ENCODE data around the gene PRPF39.

PRPF39 gene

GRCh38 chr14:45066667-45067066 is 17.2 kb upstream of the PRPF39 start:
- H3F3A ChIP-seq (ENCODE audit: low read depth), result no peaks in the 10 kb centered on the region
- H2AFZ ChIP-seq (ENCODE audit: low read length), result no peak overlapping the region
- no peak for TF ChIP-seq EZH2phosphoT487 (IDR thresholded peaks at IDR 0.05; ENCODE audit: borderline replicate concordance)
- no peak for TF ChIP-seq CTCF (conservative IDR thresholded peaks at IDR 0.05; ENCODE audit: low read length)
- no peaks in the 10 kb centered on the region for H3K79me2 ChIP-seq (ENCODE audit: insufficient read depth, low read length)
- no peaks in the 10 kb centered on the region for H3K9me2 ChIP-seq (replicated peaks; ENCODE audit: low read depth, low read length)
- no peaks in the 10 kb centered on the region for H4K20me1 ChIP-seq (ENCODE audit: insufficient read depth, low read length, poor library complexity, severe bottlenecking)
- H3K4me3 ChIP-seq (ENCODE audit: low read length, poor library complexity, severe bottlenecking), result no peak overlapping the region
- H3K4me2 ChIP-seq (ENCODE audit: low read depth, low read length, poor library complexity, severe bottlenecking), result no peak overlapping the region
- no peaks in the 10 kb centered on the region for H3K9me3 ChIP-seq (ENCODE audit: insufficient read depth, low read depth, low read length)
- H3K4me1 ChIP-seq (ENCODE audit: insufficient read depth, low read length, poor library complexity, severe bottlenecking), result no peaks in the 10 kb centered on the region
- H3K9ac ChIP-seq (ENCODE audit: low read depth, low read length, poor library complexity, severe bottlenecking), result no peak overlapping the region
- no peaks in the 10 kb centered on the region for H3K36me3 ChIP-seq (ENCODE audit: insufficient read depth, low read length)
- no peaks in the 10 kb centered on the region for H3K27me3 ChIP-seq (ENCODE audit: insufficient read depth, low read length, poor library complexity, severe bottlenecking)

- Histone ChIP-seq H3K9me3 (ENCODE audit: insufficient read depth, low read depth, low read length) (no peaks in the 10 kb centered on the region), H3K4me1 (ENCODE audit: insufficient read depth, low read length, poor library complexity, severe bottlenecking) (no peaks in the 10 kb centered on the region), H3K79me2 (ENCODE audit: insufficient read depth, low read length) (no peaks in the 10 kb centered on the region), H3K9me2 (replicated peaks; ENCODE audit: low read depth, low read length) (no peaks in the 10 kb centered on the region), H3K9ac (ENCODE audit: low read depth, low read length, poor library complexity, severe bottlenecking) (no peak overlapping the region), H3K36me3 (ENCODE audit: insufficient read depth, low read length) (no peaks in the 10 kb centered on the region), H3K4me3 (ENCODE audit: low read length, poor library complexity, severe bottlenecking) (no peak overlapping the region), H3K27me3 (ENCODE audit: insufficient read depth, low read length, poor library complexity, severe bottlenecking) (no peaks in the 10 kb centered on the region), H2AFZ (ENCODE audit: low read length) (no peak overlapping the region), H4K20me1 (ENCODE audit: insufficient read depth, low read length, poor library complexity, severe bottlenecking) (no peaks in the 10 kb centered on the region), H3F3A (ENCODE audit: low read depth) (no peaks in the 10 kb centered on the region), H3K4me2 (ENCODE audit: low read depth, low read length, poor library complexity, severe bottlenecking) (no peak overlapping the region)
- TF ChIP-seq EZH2phosphoT487 (IDR thresholded peaks at IDR 0.05; ENCODE audit: borderline replicate concordance) (no peak), CTCF (conservative IDR thresholded peaks at IDR 0.05; ENCODE audit: low read length) (no peak)
Observed at GRCh38 chr14:45068396-45068795, 15.5 kb upstream of the PRPF39 start.

- H4K20me1 ChIP-seq (ENCODE audit: insufficient read depth, low read length, poor library complexity, severe bottlenecking), result no peaks in the 10 kb centered on the region
- H3K9me3 ChIP-seq (ENCODE audit: insufficient read depth, low read depth, low read length), result no peaks in the 10 kb centered on the region
- no peaks in the 10 kb centered on the region for H3K27me3 ChIP-seq (ENCODE audit: insufficient read depth, low read length, poor library complexity, severe bottlenecking)
- no peak overlapping the region for H2AFZ ChIP-seq (ENCODE audit: low read length)
- no peaks in the 10 kb centered on the region for H3K36me3 ChIP-seq (ENCODE audit: insufficient read depth, low read length)
- H3K9ac ChIP-seq (ENCODE audit: low read depth, low read length, poor library complexity, severe bottlenecking), result no peak overlapping the region
- no peak overlapping the region for H3K4me3 ChIP-seq (ENCODE audit: low read length, poor library complexity, severe bottlenecking)
- no peaks in the 10 kb centered on the region for H3K79me2 ChIP-seq (ENCODE audit: insufficient read depth, low read length)
- TF ChIP-seq EZH2phosphoT487 (IDR thresholded peaks at IDR 0.05; ENCODE audit: borderline replicate concordance) (no peak), CTCF (conservative IDR thresholded peaks at IDR 0.05; ENCODE audit: low read length) (no peak)
- no peak overlapping the region for H3K4me2 ChIP-seq (ENCODE audit: low read depth, low read length, poor library complexity, severe bottlenecking)
- H3K4me1 ChIP-seq (ENCODE audit: insufficient read depth, low read length, poor library complexity, severe bottlenecking), result no peaks in the 10 kb centered on the region
- H3F3A ChIP-seq (ENCODE audit: low read depth), result no peaks in the 10 kb centered on the region
- no peaks in the 10 kb centered on the region for H3K9me2 ChIP-seq (replicated peaks; ENCODE audit: low read depth, low read length)
Observed at GRCh38 chr14:45070215-45070614, 13.7 kb upstream of the PRPF39 start.

All from Loucy (cell line).